HEK293 (cell line): ENCODE results near the gene LDLRAD3.

ENCODE experiments used
- CTCF ChIA-PET: fragments of 350-600 bp; formaldehyde crosslinking; extraction: SDS; loops from one replicate; lab custom pipeline; 2021; ENCODE audit warnings: antibody characterized with exemption; lab: Yijun Ruan, JAX
- POLR2A ChIA-PET: fragments of 300-600 bp; formaldehyde crosslinking; extraction: SDS; loops from one replicate; lab custom pipeline; 2020; ENCODE audit warnings: antibody characterized with exemption, inconsistent platforms; lab: Yijun Ruan, JAX
- H3K27ac ChIP-seq: fragments of 200-500 bp; sonication (Bioruptor generic); 2 replicates; pipeline ENCODE4 v1.5.1; 2014; ENCODE audit warnings: low read depth, low read length, control low read depth, inconsistent platforms; ENCODE audit errors: extremely low read depth
- H3K36me3 ChIP-seq, 2 experiments: fragments of 200-500 bp in 1 of 2; sonication (Bioruptor generic) in 1 of 2; 1 replicate in 1 of 2; 2 replicates in 1 of 2; pipeline ENCODE4 v1.5.1; 2014 to 2017; ENCODE audit warnings: inconsistent platforms in 2 of 2, low read length in 2 of 2; ENCODE audit not compliant: control insufficient read depth in 2 of 2, insufficient read depth in 1 of 2
- H3K4me1 ChIP-seq: fragments of 200-500 bp; sonication (Bioruptor generic); 2 replicates; pipeline ENCODE4 v1.5.1; 2014; ENCODE audit warnings: mild to moderate bottlenecking, low read length, inconsistent platforms; ENCODE audit not compliant: control insufficient read depth, insufficient read depth
- H3K4me3 ChIP-seq: 2 replicates; pipeline ENCODE4 v1.5.1; 2011; ENCODE audit warnings: low read depth, mild to moderate bottlenecking, control low read depth, low read length, moderate library complexity
- H3K9me3 ChIP-seq: fragments of 200-500 bp; sonication (Bioruptor generic); 2 replicates; pipeline ENCODE4 v1.5.1; 2014; ENCODE audit warnings: low read depth, low read length, inconsistent platforms; ENCODE audit not compliant: control insufficient read depth, insufficient read depth
- BCL11B ChIP-seq: fragments of 450-650 bp; formaldehyde crosslinking; IDR thresholded peaks from 2 replicates; pipeline ENCODE4 v1.5.1; 2016; ENCODE audit warnings: low read depth, missing biosample characterization, missing genetic modification characterization
- FEZF1 ChIP-seq: fragments of 450-650 bp; formaldehyde crosslinking; IDR thresholded peaks from 2 replicates; pipeline ENCODE4 v1.5.1; 2016; ENCODE audit warnings: missing biosample characterization, missing genetic modification characterization
- KLF17 ChIP-seq: fragments of 450-650 bp; formaldehyde crosslinking; IDR thresholded peaks from 2 replicates; pipeline ENCODE4 v1.5.1; 2016; ENCODE audit warnings: missing biosample characterization, missing genetic modification characterization
- KLF8 ChIP-seq: fragments of 450-650 bp; formaldehyde crosslinking; IDR thresholded peaks from 2 replicates; pipeline ENCODE4 v1.5.1; 2016; ENCODE audit warnings: missing biosample characterization, missing genetic modification characterization
- MYNN ChIP-seq: fragments of 450-650 bp; formaldehyde crosslinking; IDR thresholded peaks from 2 replicates; pipeline ENCODE4 v1.5.1; 2016; ENCODE audit warnings: missing biosample characterization, missing genetic modification characterization, borderline replicate concordance
- MZF1 ChIP-seq: fragments of 450-650 bp; formaldehyde crosslinking; IDR thresholded peaks from 2 replicates; pipeline ENCODE4 v1.5.1; 2017; ENCODE audit warnings: missing biosample characterization, missing genetic modification characterization, borderline replicate concordance
- ZNF132 ChIP-seq: fragments of 450-650 bp; formaldehyde crosslinking; IDR thresholded peaks from 2 replicates; pipeline ENCODE4 v1.5.1; 2017; ENCODE audit warnings: missing biosample characterization, missing genetic modification characterization, borderline replicate concordance
- ZNF138 ChIP-seq: fragments of 450-650 bp; formaldehyde crosslinking; IDR thresholded peaks from 2 replicates; pipeline ENCODE4 v1.5.1; 2016; ENCODE audit warnings: missing biosample characterization, missing genetic modification characterization, borderline replicate concordance
- ZNF148 ChIP-seq: fragments of 450-650 bp; formaldehyde crosslinking; IDR thresholded peaks from 2 replicates; pipeline ENCODE4 v1.5.0; 2017; ENCODE audit warnings: missing biosample characterization, missing genetic modification characterization, borderline replicate concordance
- ZNF280D ChIP-seq: fragments of 450-650 bp; formaldehyde crosslinking; IDR thresholded peaks from 2 replicates; pipeline ENCODE4 v1.5.1; 2016; ENCODE audit warnings: missing biosample characterization, missing genetic modification characterization
- ZNF292 ChIP-seq: fragments of 450-650 bp; formaldehyde crosslinking; IDR thresholded peaks from 2 replicates; pipeline ENCODE4 v1.5.1; 2016; ENCODE audit warnings: low read depth, missing biosample characterization, missing genetic modification characterization, borderline replicate concordance
- ZNF311 ChIP-seq: fragments of 450-650 bp; formaldehyde crosslinking; IDR thresholded peaks from 2 replicates; pipeline ENCODE4 v1.5.1; 2017; ENCODE audit warnings: missing biosample characterization, missing genetic modification characterization, borderline replicate concordance
- ZNF391 ChIP-seq: fragments of 450-650 bp; formaldehyde crosslinking; IDR thresholded peaks from 2 replicates; pipeline ENCODE4 v1.5.1; 2016; ENCODE audit warnings: low read depth, missing biosample characterization, missing genetic modification characterization, borderline replicate concordance
- ZNF416 ChIP-seq: fragments of 450-650 bp; formaldehyde crosslinking; IDR thresholded peaks from 2 replicates; pipeline ENCODE4 v1.5.1; 2016; ENCODE audit warnings: missing biosample characterization, missing genetic modification characterization
- ZNF549 ChIP-seq: fragments of 450-650 bp; IDR thresholded peaks from 2 replicates; pipeline ENCODE4 v1.5.1; 2018; ENCODE audit warnings: missing biosample characterization, missing genetic modification characterization, mild to moderate bottlenecking, inconsistent platforms, moderate library complexity
- ZNF610 ChIP-seq: fragments of 450-650 bp; formaldehyde crosslinking; IDR thresholded peaks from 2 replicates; pipeline ENCODE4 v1.5.1; 2016; ENCODE audit warnings: missing biosample characterization, missing genetic modification characterization, borderline replicate concordance
- ZNF645 ChIP-seq: fragments of 450-650 bp; formaldehyde crosslinking; IDR thresholded peaks from 2 replicates; pipeline ENCODE4; 2016; ENCODE audit warnings: missing biosample characterization, missing genetic modification characterization
- ZNF660 ChIP-seq: fragments of 450-650 bp; IDR thresholded peaks from 2 replicates; pipeline ENCODE4 v1.5.1; 2018; ENCODE audit warnings: missing biosample characterization, mild to moderate bottlenecking, missing genetic modification characterization
- ZNF670 ChIP-seq: fragments of 450-650 bp; formaldehyde crosslinking; IDR thresholded peaks from 2 replicates; pipeline ENCODE4 v1.5.1; 2016; ENCODE audit warnings: missing biosample characterization, missing genetic modification characterization, low read depth
- ZNF707 ChIP-seq: fragments of 450-650 bp; formaldehyde crosslinking; IDR thresholded peaks from 2 replicates; pipeline ENCODE4 v1.5.1; 2016; ENCODE audit warnings: missing biosample characterization, missing genetic modification characterization
- ZNF837 ChIP-seq: fragments of 450-650 bp; formaldehyde crosslinking; IDR thresholded peaks from 2 replicates; pipeline ENCODE4 v1.5.1; 2016; ENCODE audit warnings: missing biosample characterization, missing genetic modification characterization
- ZNF843 ChIP-seq: fragments of 450-650 bp; formaldehyde crosslinking; IDR thresholded peaks from 2 replicates; pipeline ENCODE4 v1.5.1; 2016; ENCODE audit warnings: missing biosample characterization, missing genetic modification characterization
- ZSCAN23 ChIP-seq: fragments of 450-650 bp; formaldehyde crosslinking; IDR thresholded peaks from 2 replicates; pipeline ENCODE4 v1.5.1; 2016; ENCODE audit warnings: missing biosample characterization, missing genetic modification characterization

The LDLRAD3 gene

GRCh38 chr11:36019005-36019596 is 75.2 kb downstream of the LDLRAD3 start:
- POLR2A ChIA-PET, result no interaction called here

GRCh38 chr11:36019722-36020121 is 75.9 kb downstream of the LDLRAD3 start:
- no peak overlapping the region for H3K4me3 ChIP-seq
- H3K36me3 ChIP-seq, result no peaks in the 10 kb centered on the region
- ChIA-PET CTCF (no interaction called here), POLR2A (no interaction called here)
- TF ChIP-seq ZNF670 (tag by site-specific recombination), result no peak
- no peak for TF ChIP-seq ZNF610 (tag by site-specific recombination)
- TF ChIP-seq KLF8 (tag by site-specific recombination), result no peak
- TF ChIP-seq FEZF1 (tag by site-specific recombination), result no peak
- TF ChIP-seq KLF17 (tag by site-specific recombination), result no peak
- TF ChIP-seq ZNF549, result no peak
- TF ChIP-seq ZNF416 (tag by site-specific recombination), result no peak
- TF ChIP-seq ZNF132 (tag by site-specific recombination), result no peak
- no peaks in the 10 kb centered on the region for H3K9me3 ChIP-seq
- H3K4me1 ChIP-seq, result no peaks in the 10 kb centered on the region
- no peak overlapping the region for H3K27ac ChIP-seq

More at GRCh38 chr11:36019005-36019596, 75.2 kb downstream of the LDLRAD3 start:
- CTCF ChIA-PET, result interaction anchor here (0.6 kb wide), 1 partner anchor 130 kb away, joined by 3 read pairs; no protein-coding TSS in a partner anchor
- TF ChIP-seq ZNF843 (tag by site-specific recombination) (no peak), ZNF292 (tag by site-specific recombination) (no peak), ZNF138 (tag by site-specific recombination) (no peak), ZNF280D (tag by site-specific recombination) (no peak), ZNF660 (tag by site-specific recombination) (no peak), ZSCAN23 (tag by site-specific recombination) (no peak), ZNF837 (tag by site-specific recombination) (no peak), MZF1 (no peak), ZNF148 (tag by site-specific recombination) (no peak), ZNF391 (tag by site-specific recombination) (no peak), ZNF311 (tag by site-specific recombination) (no peak), ZNF707 (no peak), BCL11B (no peak), MYNN (tag by site-specific recombination) (no peak), ZNF645 (no peak)
- no peaks in the 10 kb centered on the region for H3K9me3 ChIP-seq
- H3K4me1 ChIP-seq, result no peaks in the 10 kb centered on the region
- H3K27ac ChIP-seq, result no peak overlapping the region
- H3K36me3 ChIP-seq, result no peaks in the 10 kb centered on the region
- H3K4me3 ChIP-seq, result no peak overlapping the region
